Ishikawa (cell line): ENCODE measurements around the gene PA2G4.

Experiments
- CEBPB ChIP-seq: IDR thresholded peaks from 2 replicates; pipeline ENCODE4 v1.6.1; 2012
- EP300 ChIP-seq: IDR thresholded peaks from 2 replicates; pipeline ENCODE4 v1.6.1; 2012; ENCODE audit warnings: borderline replicate concordance
- ZBTB7A ChIP-seq: IDR thresholded peaks from 2 replicates; pipeline ENCODE4 v1.6.1; 2012; ENCODE audit warnings: low read depth
- TF ChIP-seq, protein P1 (sequence below): IDR thresholded peaks from 2 replicates; pipeline ENCODE4 v1.6.1; 2012

DNA sequence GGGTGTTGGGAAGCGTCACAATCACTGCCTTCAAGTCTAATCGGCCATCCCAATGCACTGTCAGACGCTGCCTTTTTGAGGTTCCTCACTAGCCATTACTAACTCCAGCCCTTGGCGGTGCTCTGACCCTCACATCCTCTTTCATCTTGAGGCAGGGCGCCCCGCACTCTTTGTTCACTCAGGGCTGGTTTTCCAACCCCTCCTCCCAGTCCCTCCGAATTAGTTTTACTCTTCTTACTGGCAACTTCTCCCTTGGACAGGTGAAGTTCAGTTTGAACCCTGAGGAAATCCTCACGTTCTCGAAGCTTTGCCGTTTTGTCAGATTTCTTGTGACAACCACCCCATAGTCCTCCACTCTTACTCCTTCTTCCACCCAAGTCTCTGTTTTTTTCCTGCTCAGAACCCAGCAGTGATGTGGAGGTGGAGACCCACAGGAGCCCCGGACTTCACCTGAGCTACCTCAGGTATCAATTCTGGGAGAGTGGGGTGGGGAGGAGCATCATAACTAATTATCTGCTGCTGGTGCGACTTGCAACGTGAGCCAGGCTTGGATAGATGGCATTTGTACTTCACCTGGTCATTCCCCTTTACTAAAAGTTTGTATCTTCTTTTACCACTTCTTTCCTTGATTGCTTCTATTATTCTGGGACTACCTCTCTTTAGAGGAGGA, 14.5 kb downstream of the PA2G4 start:
- TF ChIP-seq, protein P1, sequence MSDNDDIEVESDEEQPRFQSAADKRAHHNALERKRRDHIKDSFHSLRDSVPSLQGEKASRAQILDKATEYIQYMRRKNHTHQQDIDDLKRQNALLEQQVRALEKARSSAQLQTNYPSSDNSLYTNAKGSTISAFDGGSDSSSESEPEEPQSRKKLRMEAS, result no peak
- TF ChIP-seq ZBTB7A, result no peak; the same call in 1 of the 2 replicates
- no peak for TF ChIP-seq CEBPB
- TF ChIP-seq EP300, result no peak
